Fibroblast of lung (primary cell): Measurements from ENCODE around the gene NCKAP5. TPM values are rescaled to one million over a fixed set of nuclear protein-coding genes. Genes with fewer than 3 reads are reported as not detected.

ENCODE experiments used
- DNase-seq, 2 donors: peaks; one replicate each; pipeline versions ENCODE4 v3.0.0 to v3.0.0-alpha.2; 2010; ENCODE audit warnings: low read depth in 2 of 2
- H2AFZ ChIP-seq: 2 replicates; pipeline ENCODE4 v1.5.1; 2012; ENCODE audit warnings: low read length, control low read depth, inconsistent platforms
- H3K27ac ChIP-seq: 2 replicates; pipeline ENCODE4 v1.5.1; 2011; ENCODE audit warnings: low read length, control low read depth; ENCODE audit not compliant: insufficient read depth
- H3K27me3 ChIP-seq: 2 replicates; pipeline ENCODE4 v1.5.1; 2011; ENCODE audit warnings: mild to moderate bottlenecking, low read length; ENCODE audit not compliant: control insufficient read depth, insufficient read depth
- H3K36me3 ChIP-seq: 2 replicates; pipeline ENCODE4 v1.5.1; 2011; ENCODE audit warnings: low read length; ENCODE audit not compliant: control insufficient read depth, insufficient read depth
- H3K4me1 ChIP-seq: 2 replicates; pipeline ENCODE4 v1.5.1; 2011; ENCODE audit warnings: low read length; ENCODE audit not compliant: control insufficient read depth, insufficient read depth; ENCODE audit errors: extremely low read depth
- H3K4me2 ChIP-seq: 2 replicates; pipeline ENCODE4 v1.5.1; 2011; ENCODE audit warnings: low read length, control low read depth; ENCODE audit not compliant: insufficient read depth; ENCODE audit errors: extremely low read depth
- H3K4me3 ChIP-seq, 4 experiments: fragments of 200-600 bp in 1 of 4; sonication (generic) in 1 of 4; replicated peaks in 1 of 4; 2 replicates each; pipeline ENCODE4 v1.5.1; 2011 to 2016; ENCODE audit warnings: low read length in 4 of 4, low read depth in 3 of 4, mild to moderate bottlenecking in 3 of 4, control low read depth in 2 of 4, inconsistent platforms in 1 of 4, mixed read lengths in 1 of 4; ENCODE audit not compliant: insufficient read depth in 1 of 4; ENCODE audit errors: control extremely low read depth in 1 of 4
- H3K79me2 ChIP-seq: 2 replicates; pipeline ENCODE4 v1.5.1; 2012; ENCODE audit warnings: mild to moderate bottlenecking, low read length, inconsistent platforms; ENCODE audit not compliant: control insufficient read depth, insufficient read depth
- H3K9ac ChIP-seq: 2 replicates; pipeline ENCODE4 v1.5.1; 2011; ENCODE audit warnings: mild to moderate bottlenecking, low read length, control low read depth; ENCODE audit not compliant: insufficient read depth
- H3K9me3 ChIP-seq: 2 replicates; pipeline ENCODE4 v1.5.1; 2012; ENCODE audit warnings: low read depth, low read length; ENCODE audit not compliant: control insufficient read depth, insufficient read depth
- H4K20me1 ChIP-seq: 2 replicates; pipeline ENCODE4 v1.5.1; 2011; ENCODE audit warnings: low read length; ENCODE audit not compliant: control insufficient read depth, insufficient read depth; ENCODE audit errors: extremely low read depth
- EZH2 ChIP-seq: IDR thresholded peaks from 2 replicates; pipeline ENCODE4 v1.5.1; 2012; ENCODE audit warnings: low read length, control low read depth, mild to moderate bottlenecking; ENCODE audit errors: missing control alignments
- polyA plus RNA-seq, 2 donors: library from polyadenylated mRNA; depleted of rRNA in 1 of 2; stranded (reverse) in 1 of 2; unstranded in 1 of 2; fragments of >200 nt; gene quantifications; 2 replicates each; pipeline ENCODE4 v1.2.1, GENCODE V29; 2011 to 2012; ENCODE audit warnings: missing spikeins in 1 of 2
- total RNA-seq: library from RNA; depleted of rRNA; stranded (reverse); fragments of >200 nt; gene quantifications from 2 replicates; pipeline ENCODE4 v1.2.1, GENCODE V29; 2014
- TF ChIP-seq, protein P1 (sequence below), 2 donors: IDR thresholded peaks in 1 of 2; conservative IDR thresholded peaks in 1 of 2; 1 replicate in 1 of 2; 2 replicates in 1 of 2; pipeline ENCODE4 v1.5.1; 2011 to 2012; ENCODE audit warnings: low read length in 2 of 2, control low read depth in 1 of 2, inconsistent platforms in 1 of 2, low read depth in 1 of 2, mild to moderate bottlenecking in 1 of 2

Gene NCKAP5
- total and polyA plus RNA-seq, 2 donors (not counting 1 experiment from before 2014, with no cell fraction given): 2.6 to 6.2 TPM

DNA sequence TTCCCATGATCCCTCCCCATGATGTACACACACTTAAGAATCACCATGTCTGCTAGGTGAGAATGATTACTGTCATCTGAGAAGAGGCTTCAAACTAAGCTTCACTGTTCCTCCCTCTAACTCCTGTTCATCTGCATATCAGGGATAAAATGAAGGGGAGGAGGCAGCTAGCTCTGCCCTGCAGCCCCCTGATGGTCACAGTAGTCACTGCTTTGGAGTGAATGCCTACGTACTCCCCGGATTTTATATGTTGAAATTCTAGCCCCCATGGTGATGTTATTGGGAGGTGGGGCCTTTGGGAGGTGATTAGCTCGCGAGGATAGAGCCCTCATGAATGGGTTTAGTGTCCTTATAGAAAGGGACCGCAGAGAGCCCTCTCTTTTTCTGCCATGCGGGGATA, 156.4 kb downstream of the NCKAP5 start:
- no peaks in the 10 kb centered on the region for H4K20me1 ChIP-seq
- H3K4me2 ChIP-seq: no peak overlapping the region
- H3K4me1 ChIP-seq: no peaks in the 10 kb centered on the region
- H3K9me3 ChIP-seq: no peaks in the 10 kb centered on the region
- H3K4me3 ChIP-seq: no peak overlapping the region
- H3K36me3 ChIP-seq: no peaks in the 10 kb centered on the region
- H3K9ac ChIP-seq: no peak overlapping the region
- H3K79me2 ChIP-seq: no peaks in the 10 kb centered on the region
- no peak overlapping the region for H3K27ac ChIP-seq
- TF ChIP-seq EZH2: no peak
- TF ChIP-seq, protein P1, sequence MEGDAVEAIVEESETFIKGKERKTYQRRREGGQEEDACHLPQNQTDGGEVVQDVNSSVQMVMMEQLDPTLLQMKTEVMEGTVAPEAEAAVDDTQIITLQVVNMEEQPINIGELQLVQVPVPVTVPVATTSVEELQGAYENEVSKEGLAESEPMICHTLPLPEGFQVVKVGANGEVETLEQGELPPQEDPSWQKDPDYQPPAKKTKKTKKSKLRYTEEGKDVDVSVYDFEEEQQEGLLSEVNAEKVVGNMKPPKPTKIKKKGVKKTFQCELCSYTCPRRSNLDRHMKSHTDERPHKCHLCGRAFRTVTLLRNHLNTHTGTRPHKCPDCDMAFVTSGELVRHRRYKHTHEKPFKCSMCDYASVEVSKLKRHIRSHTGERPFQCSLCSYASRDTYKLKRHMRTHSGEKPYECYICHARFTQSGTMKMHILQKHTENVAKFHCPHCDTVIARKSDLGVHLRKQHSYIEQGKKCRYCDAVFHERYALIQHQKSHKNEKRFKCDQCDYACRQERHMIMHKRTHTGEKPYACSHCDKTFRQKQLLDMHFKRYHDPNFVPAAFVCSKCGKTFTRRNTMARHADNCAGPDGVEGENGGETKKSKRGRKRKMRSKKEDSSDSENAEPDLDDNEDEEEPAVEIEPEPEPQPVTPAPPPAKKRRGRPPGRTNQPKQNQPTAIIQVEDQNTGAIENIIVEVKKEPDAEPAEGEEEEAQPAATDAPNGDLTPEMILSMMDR (conservative IDR thresholded peaks at IDR 0.05 in 1 of 2, IDR thresholded peaks at IDR 0.05 in 1 of 2; ENCODE audit: low read depth in 1 of 2, low read length in 2 of 2): no peak
- H3K27me3 ChIP-seq: no peaks in the 10 kb centered on the region
- DNase-seq: no peak
- no peak overlapping the region for H2AFZ ChIP-seq

DNA sequence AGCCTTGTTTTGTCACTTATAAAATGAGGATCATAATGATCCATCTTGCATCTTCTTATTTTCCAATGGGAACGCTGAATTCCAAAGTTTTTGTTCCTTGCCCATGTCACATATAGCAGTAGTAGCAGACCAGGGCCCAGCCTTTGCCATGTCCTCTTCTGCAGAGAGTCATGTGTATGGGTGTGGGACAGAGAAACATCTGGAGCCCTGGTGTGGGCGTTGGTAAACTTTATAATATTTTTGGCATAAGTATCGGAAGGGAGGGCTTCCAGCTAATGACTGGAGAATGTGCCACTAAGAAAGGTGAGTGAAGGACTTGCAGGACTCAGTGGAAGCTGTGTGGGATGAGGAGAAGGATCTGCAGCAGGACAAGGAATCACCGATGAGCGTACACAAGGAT, 157.2 kb downstream of the NCKAP5 start:
- TF ChIP-seq EZH2: no peak
- TF ChIP-seq, protein P1 (conservative IDR thresholded peaks at IDR 0.05 in 1 of 2, IDR thresholded peaks at IDR 0.05 in 1 of 2; ENCODE audit: low read depth in 1 of 2, low read length in 2 of 2): no peak

DNA sequence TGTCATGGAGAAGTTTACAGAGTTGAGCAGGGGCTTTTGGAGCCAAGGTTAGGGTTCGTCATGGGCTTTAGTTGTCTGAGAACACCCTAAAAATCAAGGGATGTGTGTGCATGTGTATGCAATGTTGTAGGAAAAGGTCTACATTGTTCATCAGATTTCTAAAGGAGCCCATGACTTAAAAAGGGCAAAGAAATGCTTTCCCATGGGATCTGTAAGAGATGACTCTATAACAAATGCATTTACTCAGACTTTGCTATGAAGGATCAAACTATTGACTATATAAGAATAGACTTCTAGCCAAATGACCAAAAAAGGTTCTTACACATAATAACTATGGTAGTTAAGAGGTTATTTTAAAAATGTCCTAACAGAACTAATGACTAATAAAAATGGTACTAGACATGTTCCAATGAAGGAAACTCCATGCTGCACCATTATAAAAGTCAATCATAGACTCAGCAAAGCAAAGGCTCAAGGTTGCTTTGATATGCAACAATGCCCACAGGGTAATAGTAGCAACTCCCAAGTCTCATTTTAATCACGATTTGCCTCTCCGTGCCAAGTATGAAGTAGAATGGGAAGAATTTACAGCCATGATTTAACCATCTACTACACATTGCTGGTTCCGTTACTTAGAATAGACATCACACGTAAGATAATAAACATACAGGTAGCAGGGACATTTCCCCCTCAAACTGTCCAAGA, 158.5 kb downstream of the NCKAP5 start:
- H3K4me2 ChIP-seq: no peak overlapping the region
- no peak for DNase-seq
- no peaks in the 10 kb centered on the region for H3K4me1 ChIP-seq
- H4K20me1 ChIP-seq: no peaks in the 10 kb centered on the region
- H3K9ac ChIP-seq: no peak overlapping the region
- no peaks in the 10 kb centered on the region for H3K27me3 ChIP-seq
- H3K27ac ChIP-seq: no peak overlapping the region
- H2AFZ ChIP-seq: no peak overlapping the region
- no peaks in the 10 kb centered on the region for H3K36me3 ChIP-seq
- no peak overlapping the region for H3K4me3 ChIP-seq
- no peaks in the 10 kb centered on the region for H3K9me3 ChIP-seq
- no peaks in the 10 kb centered on the region for H3K79me2 ChIP-seq
- no peak for TF ChIP-seq EZH2
- TF ChIP-seq, protein P1 (conservative IDR thresholded peaks at IDR 0.05 in 1 of 2, IDR thresholded peaks at IDR 0.05 in 1 of 2; ENCODE audit: low read depth in 1 of 2, low read length in 2 of 2): no peak

More for the DNA sequence above, 157.2 kb downstream of the NCKAP5 start:
- Histone ChIP-seq H3K4me3 (no peak overlapping the region), H3K27ac (no peak overlapping the region), H3K36me3 (no peaks in the 10 kb centered on the region), H4K20me1 (no peaks in the 10 kb centered on the region), H3K9me3 (no peaks in the 10 kb centered on the region), H2AFZ (no peak overlapping the region), H3K9ac (no peak overlapping the region), H3K79me2 (no peaks in the 10 kb centered on the region), H3K27me3 (no peaks in the 10 kb centered on the region), H3K4me2 (no peak overlapping the region), H3K4me1 (no peaks in the 10 kb centered on the region)
- DNase-seq: peak in 1 of 2 donors; percentile 5
